IMR-90 (cell line): Measurements from ENCODE around the gene BMP8B. TPM values are rescaled to one million over a fixed set of nuclear protein-coding genes. Genes with fewer than 3 reads are reported as not detected.
"Not testable (repeated sequence)": the region's sequence is repeated elsewhere in the genome, so short reads cannot be mapped to it uniquely, and the experiment has no call there.

Source experiments
- ATAC-seq: fragments of 200-7000 bp; cut with Tn5 transposase; 2 replicates; pipeline ENCODE4 v1.9.1; 2020; ENCODE audit warnings: low read depth, mild to moderate bottlenecking, moderate library complexity
- BruUV-seq: library from RNA; stranded (reverse); fragments of 400-500 nt; replicated peaks from 2 replicates; lab custom pipeline; 2021; lab: Mats Ljungman, UMichigan
- CTCF ChIA-PET: fragments of 300-600 bp; formaldehyde crosslinking; extraction: SDS; loops from one replicate; lab custom pipeline; 2021; ENCODE audit warnings: antibody characterized with exemption; lab: Yijun Ruan, JAX
- POLR2A ChIA-PET: fragments of 300-600 bp; sonication (Branson Sonifier 250); formaldehyde crosslinking; loops from one replicate; lab custom pipeline; 2022; ENCODE audit warnings: antibody characterized with exemption; ENCODE audit not compliant: unreplicated experiment; lab: Charles Lee
- DNase-seq: peaks from one replicate; pipeline ENCODE4 v3.0.0; 2013
- H2AFZ ChIP-seq: replicated peaks from 2 replicates; pipeline ENCODE3; 2013; ENCODE audit warnings: low read length, mild to moderate bottlenecking; ENCODE audit not compliant: poor library complexity
- H2AK5ac ChIP-seq: 2 replicates; pipeline ENCODE4 v1.6.1; 2013; ENCODE audit warnings: low read depth, low read length, inconsistent platforms
- H2AK9ac ChIP-seq: replicated peaks from 2 replicates; pipeline ENCODE3; 2013; ENCODE audit warnings: mild to moderate bottlenecking, low read depth, low read length, moderate library complexity; ENCODE audit not compliant: poor library complexity
- H2BK120ac ChIP-seq: 2 replicates; pipeline ENCODE4 v1.6.1; 2013; ENCODE audit warnings: low read depth, low read length, inconsistent platforms
- H2BK15ac ChIP-seq: 3 replicates; pipeline ENCODE4 v1.6.1; 2013; ENCODE audit warnings: low read depth, low read length, inconsistent platforms
- H2BK20ac ChIP-seq: 2 replicates; pipeline ENCODE4 v1.6.1; 2013; ENCODE audit warnings: low read depth, mild to moderate bottlenecking, inconsistent platforms, low read length, moderate library complexity
- H2BK5ac ChIP-seq: 2 replicates; pipeline ENCODE4 v1.6.1; 2013; ENCODE audit warnings: mild to moderate bottlenecking, low read depth, low read length, inconsistent platforms; ENCODE audit not compliant: poor library complexity, severe bottlenecking
- H3K14ac ChIP-seq: replicated peaks from 2 replicates; pipeline ENCODE4 v1.6.1; 2013; ENCODE audit warnings: low read depth, low read length, inconsistent platforms
- H3K18ac ChIP-seq: 2 replicates; pipeline ENCODE4 v1.6.1; 2013; ENCODE audit warnings: low read depth, low read length, control low read depth
- H3K23ac ChIP-seq: 2 replicates; pipeline ENCODE4 v1.6.1; 2013; ENCODE audit warnings: low read depth, low read length, inconsistent platforms
- H3K27ac ChIP-seq: 2 replicates; pipeline ENCODE4 v1.5.1; 2013; ENCODE audit warnings: mild to moderate bottlenecking, control low read depth, low read length; ENCODE audit not compliant: insufficient read depth
- H3K27me3 ChIP-seq: 2 replicates; pipeline ENCODE4 v1.6.1; 2013; ENCODE audit warnings: low read length; ENCODE audit not compliant: control insufficient read depth, insufficient read depth
- H3K36me3 ChIP-seq: 2 replicates; pipeline ENCODE4 v1.6.1; 2013; ENCODE audit warnings: low read length, mixed read lengths; ENCODE audit not compliant: control insufficient read depth, insufficient read depth
- H3K4ac ChIP-seq: 2 replicates; pipeline ENCODE4 v1.6.1; 2013; ENCODE audit warnings: low read depth, low read length, inconsistent platforms
- H3K4me1 ChIP-seq: 2 replicates; pipeline ENCODE4 v1.6.1; 2013; ENCODE audit warnings: low read length, mixed read lengths; ENCODE audit not compliant: control insufficient read depth, insufficient read depth
- H3K4me2 ChIP-seq: 2 replicates; pipeline ENCODE4 v1.6.1; 2013; ENCODE audit warnings: low read depth, mild to moderate bottlenecking, control low read depth, low read length, moderate library complexity
- H3K4me3 ChIP-seq: 2 replicates; pipeline ENCODE4 v1.5.1; 2013; ENCODE audit warnings: low read depth, mild to moderate bottlenecking, control low read depth, low read length, moderate library complexity; ENCODE audit not compliant: insufficient read depth
- H3K56ac ChIP-seq: 2 replicates; pipeline ENCODE4 v1.6.1; 2013; ENCODE audit warnings: low read length, inconsistent platforms; ENCODE audit not compliant: insufficient read depth; ENCODE audit errors: extremely low read depth
- H3K79me1 ChIP-seq, 2 experiments: 2 replicates each; pipeline ENCODE4 v1.6.1; 2013; ENCODE audit warnings: low read length in 2 of 2, inconsistent platforms in 1 of 2, low read depth in 1 of 2
- H3K9ac ChIP-seq: 2 replicates; pipeline ENCODE4 v1.6.1; 2013; ENCODE audit warnings: low read depth, low read length, control low read depth
- H3K9me1 ChIP-seq: 2 replicates; pipeline ENCODE4 v1.6.1; 2013; ENCODE audit warnings: low read length, inconsistent platforms; ENCODE audit not compliant: insufficient read depth
- H3K9me3 ChIP-seq: 2 replicates; pipeline ENCODE4 v1.6.1; 2013; ENCODE audit warnings: low read length; ENCODE audit not compliant: control insufficient read depth, insufficient read depth
- H4K20me1 ChIP-seq: 2 replicates; pipeline ENCODE4 v1.6.1; 2013; ENCODE audit warnings: low read length, inconsistent platforms; ENCODE audit not compliant: insufficient read depth
- H4K5ac ChIP-seq: 2 replicates; pipeline ENCODE4 v1.6.1; 2013; ENCODE audit warnings: mild to moderate bottlenecking, low read depth, low read length, control low read depth
- H4K8ac ChIP-seq, 2 experiments: 2 replicates each; pipeline ENCODE4 v1.6.1; 2013; ENCODE audit warnings: low read depth in 2 of 2, low read length in 2 of 2, control low read depth in 1 of 2, inconsistent platforms in 1 of 2
- H4K91ac ChIP-seq: 2 replicates; pipeline ENCODE4 v1.6.1; 2013; ENCODE audit warnings: low read depth, low read length, inconsistent platforms; ENCODE audit not compliant: insufficient read depth
- WGBS, 2 experiments: methylation state at CpG; one replicate each; pipeline versions ENCODE4 v1.1.5 to v1.1.7; 2013; ENCODE audit warnings: missing lambda C conversion rate in 2 of 2; ENCODE audit not compliant: insufficient read length in 1 of 2; ENCODE audit errors: extremely low coverage in 2 of 2; 5-methylcytosine and 5-hydroxymethylcytosine counted together
- dilution Hi-C: fragments of 300-500 bp; cut with HindIII; formaldehyde crosslinking; loops from one replicate; pipeline ENCODE4 v1.14.3; 2018; ENCODE audit warnings: low sequenced_read_pairs; ENCODE audit not compliant: unreplicated experiment
- in situ Hi-C: fragments of 300-500 bp; cut with MboI; formaldehyde crosslinking; loops from 3 replicates; pipeline ENCODE4 v1.14.3; 2019; ENCODE audit warnings: low sequenced_read_pairs, inconsistent platforms, mixed read lengths
- intact Hi-C: fragments of 100-400 bp; cut with micrococcal nuclease; formaldehyde crosslinking; loops from 2 replicates; pipeline ENCODE4 v1.10.0; 2022
- polyA plus RNA-seq, 3 experiments: library from polyadenylated mRNA; depleted of rRNA; stranded (reverse); fragments of >200 nt; gene quantifications; 2 replicates each; pipeline ENCODE4 v1.2.3, GENCODE V29; 2012; ENCODE audit warnings: low replicate concordance in 1 of 3
- total RNA-seq: library from RNA; depleted of rRNA; stranded (reverse); fragments of >200 nt; gene quantifications from 2 replicates; pipeline ENCODE4 v1.2.3, GENCODE V29; 2012

The BMP8B gene
- total and polyA plus RNA-seq, 2 of the 4 experiments (the other 2 are of a cell fraction) = not detected

DNA sequence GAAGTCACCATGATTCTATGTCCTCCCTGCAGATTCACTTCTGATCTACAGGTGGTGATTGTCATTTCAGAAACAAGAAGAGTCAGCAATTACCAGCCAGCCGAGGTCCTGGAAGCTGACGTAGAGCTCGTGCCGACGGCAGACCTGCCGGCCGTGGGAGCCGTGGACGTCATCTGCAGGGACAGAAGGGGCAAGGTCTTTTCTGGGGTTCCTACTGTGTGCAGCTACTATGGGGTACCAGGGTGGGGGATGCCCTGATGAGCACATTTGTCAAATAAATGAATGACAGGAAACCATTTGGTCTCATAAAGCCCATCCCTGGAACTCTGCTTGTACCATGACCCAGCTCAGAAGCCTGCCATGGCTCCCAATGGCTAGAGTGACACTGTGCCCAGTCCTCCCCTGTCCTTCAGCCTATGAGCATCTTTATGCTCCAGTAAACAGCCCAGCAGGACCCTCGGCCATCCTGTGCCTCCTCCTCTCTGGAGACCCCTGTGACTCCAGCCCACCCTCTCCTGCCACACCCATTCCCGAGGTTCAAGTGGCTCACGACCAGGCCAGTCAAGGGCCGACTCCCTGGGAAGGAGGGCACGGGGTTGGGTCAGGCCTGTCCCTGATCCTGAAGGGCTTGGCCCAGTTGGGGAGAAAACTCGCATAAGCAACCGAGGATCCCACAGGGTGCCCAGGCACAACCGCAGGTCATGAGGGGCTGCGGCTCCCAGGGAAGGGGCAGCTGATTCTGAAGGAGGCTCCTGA lies 24.9 kb downstream of the BMP8B start:
- H3K18ac ChIP-seq, H2AFZ ChIP-seq, H3K14ac ChIP-seq, H4K8ac ChIP-seq, H3K4me3 ChIP-seq, H3K9me3 ChIP-seq, H2AK5ac ChIP-seq, dilution Hi-C loops, H2AK9ac ChIP-seq, H3K36me3 ChIP-seq, H3K27me3 ChIP-seq, H3K4me1 ChIP-seq, H4K20me1 ChIP-seq, POLR2A ChIA-PET, BruUV-seq, H4K5ac ChIP-seq, H2BK20ac ChIP-seq, H3K79me1 ChIP-seq, H3K23ac ChIP-seq, DNase-seq, H2BK5ac ChIP-seq, H3K4ac ChIP-seq, H3K56ac ChIP-seq, H3K9me1 ChIP-seq, H4K91ac ChIP-seq, H2BK15ac ChIP-seq, H3K4me2 ChIP-seq, CTCF ChIA-PET, ATAC-seq, H2BK120ac ChIP-seq, in situ Hi-C loops, H3K9ac ChIP-seq, H3K27ac ChIP-seq: not testable (repeated sequence)
- no CpG with 5 or more reads among the region's 18 CpGs for WGBS, 2 experiments
- intact Hi-C loops = loop anchor here (5.0 kb wide), 1 partner anchor 241 kb away; no protein-coding TSS in a partner anchor
